PC-3 (cell line): Measurements from ENCODE around the gene RBMS3. TPM values are rescaled to one million over a fixed set of nuclear protein-coding genes. Genes with fewer than 3 reads are reported as not detected.
"Not testable (repeated sequence)": the region's sequence is repeated elsewhere in the genome, so short reads cannot be mapped to it uniquely, and the experiment has no call there.

ENCODE experiments used
- ATAC-seq: fragments of 200-7000 bp; cut with Tn5 transposase; 2 replicates; pipeline ENCODE4 v1.9.1; 2020; ENCODE audit warnings: mild to moderate bottlenecking, moderate library complexity
- BruUV-seq: library from RNA; stranded (reverse); fragments of 400-500 nt; replicated peaks from 2 replicates; lab custom pipeline; 2021; lab: Mats Ljungman, UMichigan
- CTCF ChIA-PET: fragments of 300-600 bp; sonication (Branson Sonifier 250); formaldehyde crosslinking; loops from one replicate; lab custom pipeline; 2022; ENCODE audit warnings: antibody characterized with exemption; lab: Charles Lee
- POLR2A ChIA-PET: fragments of 300-600 bp; sonication (Branson Sonifier 250); formaldehyde crosslinking; loops from one replicate; lab custom pipeline; 2022; ENCODE audit warnings: antibody characterized with exemption; ENCODE audit not compliant: unreplicated experiment; lab: Charles Lee
- DNase-seq: peaks from one replicate; pipeline ENCODE4 v3.0.0-alpha.2; 2015
- H2AFZ ChIP-seq: fragments of 300-600 bp; sonication (generic); 2 replicates; pipeline ENCODE4 v1.6.0; 2016; ENCODE audit warnings: antibody characterized with exemption, low read length
- H3F3A ChIP-seq: fragments of 300-600 bp; sonication (generic); one replicate; pipeline ENCODE4 v1.6.0; 2017; ENCODE audit warnings: antibody characterized with exemption, low read length, control low read depth, mild to moderate bottlenecking; ENCODE audit not compliant: unreplicated experiment
- H3K27ac ChIP-seq: fragments of 300-600 bp; sonication (generic); 2 replicates; pipeline ENCODE4 v1.5.1; 2016; ENCODE audit warnings: mild to moderate bottlenecking, low read length
- H3K27me3 ChIP-seq: fragments of 300-600 bp; sonication (generic); 2 replicates; pipeline ENCODE4 v1.6.1; 2016; ENCODE audit warnings: low read length, mixed read lengths
- H3K36me3 ChIP-seq: fragments of 300-600 bp; sonication (generic); 2 replicates; pipeline ENCODE4 v1.6.1; 2016; ENCODE audit warnings: low read depth, mixed run types, low read length, mixed read lengths
- H3K4me1 ChIP-seq: fragments of 300-600 bp; sonication (generic); 2 replicates; pipeline ENCODE4 v1.5.1; 2016; ENCODE audit warnings: low read length; ENCODE audit not compliant: insufficient read depth
- H3K4me2 ChIP-seq: fragments of 300-600 bp; sonication (generic); 2 replicates; pipeline ENCODE4 v1.6.0; 2016; ENCODE audit warnings: low read length
- H3K4me3 ChIP-seq: fragments of 300-600 bp; sonication (generic); 2 replicates; pipeline ENCODE4 v1.5.1; 2016; ENCODE audit warnings: mild to moderate bottlenecking, low read length, mixed read lengths
- H3K79me2 ChIP-seq: fragments of 300-600 bp; sonication (generic); 2 replicates; pipeline ENCODE4 v1.6.1; 2017; ENCODE audit warnings: low read length, mixed read lengths
- H3K9ac ChIP-seq: fragments of 300-600 bp; sonication (generic); 2 replicates; pipeline ENCODE4 v1.6.0; 2016; ENCODE audit warnings: mild to moderate bottlenecking, low read length
- H3K9me2 ChIP-seq: fragments of 300-600 bp; sonication (generic); replicated peaks from 2 replicates; pipeline ENCODE4 v1.6.1; 2016; ENCODE audit warnings: mixed run types, low read length, mixed read lengths
- H3K9me3 ChIP-seq: fragments of 300-600 bp; sonication (generic); 2 replicates; pipeline ENCODE4 v1.6.1; 2016; ENCODE audit warnings: low read length, mixed read lengths
- H4K20me1 ChIP-seq: fragments of 300-600 bp; sonication (generic); 2 replicates; pipeline ENCODE4 v1.6.1; 2016; ENCODE audit warnings: low read length, mixed read lengths
- EZH2 ChIP-seq: fragments of 300-600 bp; sonication (generic); IDR thresholded peaks from one replicate; pipeline ENCODE4 v1.6.1; 2017; ENCODE audit warnings: antibody characterized with exemption, mild to moderate bottlenecking, low read length; ENCODE audit not compliant: unreplicated experiment
- EZH2phosphoT487 ChIP-seq: fragments of 300-600 bp; sonication (generic); IDR thresholded peaks from 2 replicates; pipeline ENCODE4 v1.6.1; 2018; ENCODE audit warnings: mild to moderate bottlenecking, antibody characterized with exemption, low read length, borderline replicate concordance
- intact Hi-C: fragments of 100-400 bp; cut with micrococcal nuclease; formaldehyde crosslinking; loops from 2 replicates; pipeline ENCODE4 v1.9.0; 2023
- total RNA-seq: library from RNA; depleted of rRNA; stranded (reverse); fragments of >200 nt; gene quantifications from 2 replicates; pipeline ENCODE4 v1.2.3, GENCODE V29; 2014
- TF ChIP-seq, protein P1 (sequence below): fragments of 300-600 bp; sonication (generic); conservative IDR thresholded peaks from 2 replicates; pipeline ENCODE4 v1.5.1; 2017; ENCODE audit warnings: antibody characterized with exemption, low read depth, mild to moderate bottlenecking, low read length

The RBMS3 gene
- total RNA-seq, 1 experiment from 2014 or later, result 5.4 TPM

DNA sequence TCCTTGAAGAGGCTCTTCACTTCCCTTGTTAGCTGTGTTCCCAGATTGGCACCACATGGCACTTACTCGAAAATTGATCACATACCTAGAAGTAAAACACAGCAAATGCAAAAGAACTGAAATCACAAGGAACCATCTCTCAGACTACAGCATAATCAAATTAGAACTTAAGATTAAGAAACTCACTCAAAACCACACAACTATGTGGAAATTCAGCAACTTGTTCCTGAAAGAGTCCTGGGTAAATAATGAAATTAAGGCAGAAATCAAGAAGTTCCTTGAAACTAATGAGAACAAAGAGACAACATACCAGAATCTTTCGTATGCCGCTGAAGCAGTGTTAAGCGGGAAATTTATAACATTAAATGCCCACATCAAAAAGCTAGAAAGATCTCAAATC, 759.3 kb downstream of the RBMS3 start:
- CTCF ChIA-PET, result interaction anchor here (1.1 kb wide), 1 partner anchor 653 kb away, joined by 7 read pairs; no protein-coding TSS in a partner anchor
- no peak overlapping the region for H2AFZ ChIP-seq

DNA sequence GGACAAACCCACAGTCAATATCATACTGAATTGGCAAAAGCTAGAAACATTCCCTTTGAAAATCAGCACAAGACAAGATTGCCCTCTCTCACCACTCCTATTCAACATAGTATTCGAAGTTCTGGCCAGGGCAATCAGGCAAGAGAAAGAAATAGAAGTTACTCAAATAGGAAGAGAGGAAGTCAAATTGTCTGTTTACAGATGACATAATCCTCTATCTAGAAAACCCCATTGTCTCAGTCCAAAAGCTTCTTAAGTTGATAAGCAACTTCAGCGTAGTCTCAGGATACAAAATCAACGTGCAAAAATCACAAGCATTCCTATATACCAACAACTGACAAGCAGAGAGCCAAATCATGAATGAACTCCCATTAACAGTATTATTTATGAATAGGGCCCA, 760.6 kb downstream of the RBMS3 start:
- ATAC-seq, POLR2A ChIA-PET, BruUV-seq, H3K4me1 ChIP-seq, H3K36me3 ChIP-seq, H2AFZ ChIP-seq, H3K9me2 ChIP-seq, H4K20me1 ChIP-seq, H3K4me2 ChIP-seq, H3K79me2 ChIP-seq, H3K9me3 ChIP-seq, H3K9ac ChIP-seq, H3K27me3 ChIP-seq, H3F3A ChIP-seq, H3K27ac ChIP-seq, DNase-seq, H3K4me3 ChIP-seq: not testable (repeated sequence)
- intact Hi-C loops, result loop anchor here (5.0 to 10.0 kb wide), 2 partner anchors 246 to 313 kb away; no protein-coding TSS in a partner anchor
- CTCF ChIA-PET, result interaction anchor here (0.6 kb wide), 1 partner anchor 710 kb away, joined by 3 read pairs; no protein-coding TSS in a partner anchor

More for the DNA sequence above, 759.3 kb downstream of the RBMS3 start:
- intact Hi-C loops, result loop anchor here (5.0 to 10.0 kb wide), 2 partner anchors 247 to 315 kb away; no protein-coding TSS in a partner anchor
- TF ChIP-seq EZH2phosphoT487 (no peak), EZH2 (no peak)
- TF ChIP-seq, protein P1, sequence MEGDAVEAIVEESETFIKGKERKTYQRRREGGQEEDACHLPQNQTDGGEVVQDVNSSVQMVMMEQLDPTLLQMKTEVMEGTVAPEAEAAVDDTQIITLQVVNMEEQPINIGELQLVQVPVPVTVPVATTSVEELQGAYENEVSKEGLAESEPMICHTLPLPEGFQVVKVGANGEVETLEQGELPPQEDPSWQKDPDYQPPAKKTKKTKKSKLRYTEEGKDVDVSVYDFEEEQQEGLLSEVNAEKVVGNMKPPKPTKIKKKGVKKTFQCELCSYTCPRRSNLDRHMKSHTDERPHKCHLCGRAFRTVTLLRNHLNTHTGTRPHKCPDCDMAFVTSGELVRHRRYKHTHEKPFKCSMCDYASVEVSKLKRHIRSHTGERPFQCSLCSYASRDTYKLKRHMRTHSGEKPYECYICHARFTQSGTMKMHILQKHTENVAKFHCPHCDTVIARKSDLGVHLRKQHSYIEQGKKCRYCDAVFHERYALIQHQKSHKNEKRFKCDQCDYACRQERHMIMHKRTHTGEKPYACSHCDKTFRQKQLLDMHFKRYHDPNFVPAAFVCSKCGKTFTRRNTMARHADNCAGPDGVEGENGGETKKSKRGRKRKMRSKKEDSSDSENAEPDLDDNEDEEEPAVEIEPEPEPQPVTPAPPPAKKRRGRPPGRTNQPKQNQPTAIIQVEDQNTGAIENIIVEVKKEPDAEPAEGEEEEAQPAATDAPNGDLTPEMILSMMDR, result no peak
- Histone ChIP-seq H3K27me3 (no peaks in the 10 kb centered on the region), H3K9me3 (no peaks in the 10 kb centered on the region), H4K20me1 (no peaks in the 10 kb centered on the region), H3K4me3 (no peak overlapping the region), H3K4me2 (no peak overlapping the region), H3K9me2 (no peaks in the 10 kb centered on the region), H3K27ac (no peak overlapping the region), H3K79me2 (no peaks in the 10 kb centered on the region), H3K9ac (no peak overlapping the region), H3F3A (no peaks in the 10 kb centered on the region), H3K4me1 (no peaks in the 10 kb centered on the region), H3K36me3 (no peaks in the 10 kb centered on the region)
- ATAC-seq, result no peak
- POLR2A ChIA-PET, result no interaction called here
- no TSS peak for BruUV-seq
- DNase-seq, result no peak

DNA sequence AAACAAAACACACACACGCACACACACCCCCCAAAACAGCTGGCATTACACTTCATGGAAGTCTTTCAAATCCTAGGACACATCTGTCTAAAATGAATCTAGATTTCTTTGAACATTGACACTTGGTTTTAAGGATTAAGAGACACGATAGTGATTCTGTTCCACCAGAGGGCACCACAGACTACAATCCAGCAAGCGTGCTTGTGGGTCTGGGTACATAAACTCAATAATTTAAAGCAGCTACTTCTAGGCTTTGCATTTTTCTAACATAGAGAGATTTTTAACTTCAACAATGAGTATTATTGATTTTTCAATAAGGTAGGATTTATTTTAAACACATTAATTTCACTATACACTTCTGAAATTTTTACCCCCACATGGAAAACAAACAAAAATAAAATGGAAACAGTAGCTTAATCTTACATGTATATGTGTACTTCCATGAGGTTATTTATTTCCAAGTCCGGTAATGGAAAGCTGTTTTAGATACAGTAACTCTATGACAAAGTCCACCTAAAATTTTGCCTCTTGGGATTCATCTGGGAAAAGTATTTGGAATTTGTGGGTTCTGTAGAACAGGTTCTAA, 761.5 kb downstream of the RBMS3 start:
- Histone ChIP-seq H3K27ac (no peak overlapping the region), H3K4me2 (no peak overlapping the region), H3K9me2 (no peaks in the 10 kb centered on the region), H3F3A (no peaks in the 10 kb centered on the region), H3K9ac (no peak overlapping the region), H3K4me1 (no peaks in the 10 kb centered on the region), H3K36me3 (no peaks in the 10 kb centered on the region), H3K79me2 (no peaks in the 10 kb centered on the region), H4K20me1 (no peaks in the 10 kb centered on the region), H3K4me3 (no peak overlapping the region), H2AFZ (no peak overlapping the region), H3K9me3 (no peaks in the 10 kb centered on the region), H3K27me3 (no peaks in the 10 kb centered on the region)
- TF ChIP-seq, protein P1, result peak; percentile 93
- no peak for TF ChIP-seq EZH2
- TF ChIP-seq EZH2phosphoT487, result no peak
- BruUV-seq, result no TSS peak
- ATAC-seq (peak; percentile 87), DNase-seq (peak; percentile 84)
- intact Hi-C loops, result loop anchor here (1.0 to 10.0 kb wide), 7 partner anchors 70 to 709 kb away; no protein-coding TSS in a partner anchor
- ChIA-PET CTCF (interaction anchor here (0.6 to 1.5 kb wide), 8 partner anchors 12 to 725 kb away, joined by 3 to 21 read pairs (median 4); no protein-coding TSS in a partner anchor), POLR2A (interaction anchor here (0.5 kb wide), 1 partner anchor 1490 kb away, joined by 3 read pairs; no protein-coding TSS in a partner anchor)
